Spleen (tissue), 7 donors: ENCODE measurements around the gene PCDHB15.
"Not testable (repeated sequence)": the region's sequence is repeated elsewhere in the genome, so short reads cannot be mapped to it uniquely, and the experiment has no call there.

Source experiments
- CTCF ChIP-seq, 11 experiments: fragments of 200-600 bp in 7 of 11; fragments of 450-650 bp in 4 of 11; sonication (generic) in 4 of 11; IDR thresholded peaks in 8 of 11; conservative IDR thresholded peaks in 3 of 11; 1 replicate in 7 of 11; 2 replicates in 4 of 11; pipeline versions ENCODE4 v1.4.0 to v1.8.0; 2016 to 2021; ENCODE audit warnings: antibody characterized with exemption in 11 of 11, inconsistent platforms in 4 of 11, mild to moderate bottlenecking in 1 of 11
- POLR2A ChIP-seq, 3 donors: fragments of 450-650 bp; IDR thresholded peaks; one replicate each; pipeline ENCODE4 v1.5.1; 2017; ENCODE audit warnings: antibody characterized with exemption in 3 of 3, mild to moderate bottlenecking in 1 of 3
- POLR2AphosphoS5 ChIP-seq, 3 donors: sonication (generic); formaldehyde crosslinking; IDR thresholded peaks; one replicate each; pipeline ENCODE4 v1.5.1; 2017; ENCODE audit warnings: antibody characterized with exemption in 3 of 3
- donor health status: DM: no; HTN: no; CAD: no; lungs with moderate emphysema.
- donor health status: DM: no; HTN: no; CAD: no.
- donor health status: DM: no; HTN: no; CAD: no.

- TF ChIP-seq POLR2A (IDR thresholded peaks at IDR 0.05); CTCF (IDR thresholded peaks at IDR 0.05 in 8 of 11, conservative IDR thresholded peaks at IDR 0.05 in 3 of 11); POLR2AphosphoS5 (IDR thresholded peaks at IDR 0.05): not testable (repeated sequence)
Measured at GRCh38 chr5:141215504-141215903, 29.7 kb upstream of the PCDHB15 start.
